ENCODE results near the gene SMAD6.

Gene SMAD6

GRCh38 chr15:66829551-66830121, 127.6 kb downstream of the SMAD6 start:
- DNase-seq: no peak

- no peak for DNase-seq
These were observed 128.3 kb downstream of the SMAD6 start for GRCh38 chr15:66830358-66830757.

- no peak for DNase-seq
These were observed 128.8 kb downstream of the SMAD6 start for GRCh38 chr15:66830823-66831222.

- DNase-seq: no peak
These were observed 129.3 kb downstream of the SMAD6 start for GRCh38 chr15:66831289-66831688.

GRCh38 chr15:66831801-66832390, 129.9 kb downstream of the SMAD6 start:
- no peak for DNase-seq
